Stimulated activated CD4-positive, alpha-beta T cell treated with anti-CD3 and anti-CD28 coated beads, Interleukin-15, amount 100 ng/mL, for 48 hours (primary cell): ENCODE data around the gene SMURF1.

ENCODE experiments used
- DNase-seq, 2 donors: peaks; one replicate each; pipeline ENCODE4 v3.0.0-alpha.2; 2020; ENCODE audit warnings: low read depth in 2 of 2

The SMURF1 gene

DNA sequence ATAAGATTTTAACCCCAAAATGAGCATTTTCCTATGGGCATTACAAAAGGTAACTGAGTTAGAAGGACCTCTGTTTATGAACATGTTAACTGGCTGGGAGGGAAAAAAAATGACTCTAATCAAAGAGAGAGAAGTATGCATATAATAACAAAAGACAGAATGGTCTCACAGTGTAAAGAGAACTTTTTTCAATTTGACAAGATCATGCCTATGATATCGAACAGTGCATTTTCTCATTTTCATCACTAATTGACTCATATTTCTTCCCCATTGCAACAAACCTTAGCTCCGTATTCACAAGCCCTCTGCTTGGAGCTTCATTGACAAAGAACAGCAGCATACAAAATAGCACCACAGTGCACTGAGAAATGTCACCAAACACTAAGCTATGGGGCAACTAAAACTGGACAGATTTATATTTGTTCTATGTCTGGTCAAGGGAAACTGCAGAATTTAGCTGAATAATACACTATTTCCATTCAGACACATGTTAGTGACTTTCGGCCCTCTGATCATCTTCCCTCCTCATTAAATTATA is 45.6 kb downstream of the SMURF1 start:
- no peak for DNase-seq

DNA sequence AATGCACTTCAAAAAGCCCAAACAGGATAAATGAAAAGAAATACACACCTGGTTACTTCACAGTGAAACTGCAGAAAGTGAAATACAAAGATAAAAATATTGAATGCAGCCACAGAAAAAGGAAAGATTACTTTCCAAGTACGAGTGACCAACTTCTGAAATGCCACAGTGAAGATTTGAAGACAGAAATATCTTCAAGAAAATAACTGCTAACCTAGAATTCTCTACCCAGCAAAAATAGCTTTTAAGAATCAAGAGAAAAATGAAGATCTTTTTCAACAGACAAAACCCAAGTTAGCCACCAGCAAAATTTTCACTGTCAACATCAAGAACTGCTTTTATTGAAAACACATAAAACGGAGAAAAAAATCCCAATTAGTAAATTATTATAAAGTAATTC is 46.2 kb downstream of the SMURF1 start:
- DNase-seq, result no peak

DNA sequence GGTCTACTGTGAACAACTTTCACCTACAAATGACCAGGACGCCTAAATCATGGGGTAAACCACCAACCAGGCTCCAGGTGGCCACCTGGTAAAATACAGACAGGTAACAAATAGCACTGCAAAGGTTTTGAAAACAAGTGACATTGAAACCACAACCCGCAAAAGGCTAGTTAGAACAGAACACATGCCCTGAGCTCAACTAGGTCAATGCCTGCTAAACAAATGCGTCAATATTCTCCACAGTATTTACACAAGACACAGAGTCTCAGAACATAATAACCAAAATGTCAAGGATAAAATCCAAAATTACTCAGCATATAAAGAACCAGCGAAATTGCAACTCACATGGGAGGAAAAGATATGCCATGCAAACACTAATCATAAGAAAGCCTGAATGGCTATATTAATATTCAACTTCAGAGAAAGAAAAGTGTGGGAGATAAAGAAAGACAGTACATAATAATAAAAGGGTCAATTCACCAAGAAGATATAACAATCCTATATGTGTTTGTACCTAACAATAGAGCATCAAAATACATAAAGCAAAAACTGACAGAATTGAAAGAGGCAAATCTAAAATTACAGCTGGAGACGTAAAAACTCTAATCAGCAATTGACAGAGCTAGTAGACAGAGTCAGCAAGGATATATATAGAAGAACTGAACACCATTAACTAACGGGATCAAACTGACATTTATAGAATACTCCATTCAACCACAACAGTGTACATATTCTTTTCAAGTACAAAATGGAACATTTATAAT is 47.6 kb downstream of the SMURF1 start:
- no peak for DNase-seq

DNA sequence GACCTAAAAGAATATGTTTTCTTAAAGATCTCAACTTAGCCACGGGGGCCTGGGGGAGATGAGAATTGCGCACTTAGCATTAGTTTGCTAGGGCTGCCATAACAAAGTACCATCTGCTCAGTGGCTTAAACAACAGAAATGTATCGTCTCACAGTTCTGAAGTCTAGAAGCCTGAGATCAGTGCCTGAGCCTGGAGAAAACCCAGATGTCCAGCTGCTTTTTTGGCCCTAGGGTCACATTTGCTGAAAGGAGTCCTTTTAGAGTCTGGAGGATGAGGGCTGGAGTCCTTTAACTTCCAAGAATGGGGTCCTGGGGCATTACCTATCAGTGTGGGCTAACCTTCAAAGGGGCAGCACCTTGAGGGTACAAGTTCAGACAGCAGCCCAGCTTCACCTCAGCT is 48.2 kb downstream of the SMURF1 start:
- no peak for DNase-seq

DNA sequence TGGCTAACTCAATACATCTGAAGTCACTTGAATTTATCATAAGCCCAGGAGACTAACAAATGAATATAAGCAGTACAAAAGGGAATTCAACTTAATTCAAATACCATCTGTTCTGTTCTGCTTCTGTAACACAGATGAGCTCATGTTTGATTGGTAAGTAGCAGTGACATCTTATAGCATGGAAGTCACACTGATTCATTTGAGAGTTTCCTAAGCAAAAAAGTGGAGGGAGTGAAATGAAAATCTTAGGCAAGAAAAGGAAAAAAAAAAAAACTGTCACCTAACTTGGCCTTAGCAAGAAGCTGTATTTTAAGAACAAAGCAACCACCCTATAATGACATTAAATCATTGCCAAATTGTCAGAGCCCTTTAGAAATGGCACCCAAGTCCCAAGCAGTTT is 49.5 kb downstream of the SMURF1 start:
- DNase-seq, result no peak

DNA sequence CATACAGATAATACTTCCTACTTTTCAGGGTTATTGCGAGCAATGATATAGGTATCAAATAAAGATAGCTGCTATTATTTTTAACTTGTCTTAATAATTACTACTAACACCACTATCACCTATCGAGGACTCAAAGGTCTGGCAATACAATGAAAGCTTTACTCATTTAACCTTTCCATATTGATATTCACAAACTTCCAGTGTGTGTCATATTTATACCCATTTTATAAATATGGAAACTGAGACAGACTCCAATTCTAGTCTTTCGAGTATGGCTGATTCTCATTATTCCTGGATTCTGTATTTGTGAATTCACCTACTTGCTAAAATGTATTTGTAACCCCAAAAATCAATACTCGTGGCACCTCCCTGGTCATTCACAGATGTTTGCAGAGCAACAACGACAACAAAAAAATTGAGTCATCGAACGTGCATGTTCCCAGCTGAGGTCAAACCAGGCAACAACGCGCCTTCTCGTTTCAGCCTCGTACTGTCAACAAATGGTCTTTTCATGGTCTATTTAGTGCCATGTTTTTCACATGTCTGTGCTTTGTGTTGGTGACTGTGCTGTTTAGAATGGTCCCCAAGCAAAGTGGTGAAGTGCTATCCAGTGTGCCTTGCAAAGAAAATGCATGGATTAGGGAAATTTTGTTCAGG is 51.7 kb downstream of the SMURF1 start:
- DNase-seq, result no peak

DNA sequence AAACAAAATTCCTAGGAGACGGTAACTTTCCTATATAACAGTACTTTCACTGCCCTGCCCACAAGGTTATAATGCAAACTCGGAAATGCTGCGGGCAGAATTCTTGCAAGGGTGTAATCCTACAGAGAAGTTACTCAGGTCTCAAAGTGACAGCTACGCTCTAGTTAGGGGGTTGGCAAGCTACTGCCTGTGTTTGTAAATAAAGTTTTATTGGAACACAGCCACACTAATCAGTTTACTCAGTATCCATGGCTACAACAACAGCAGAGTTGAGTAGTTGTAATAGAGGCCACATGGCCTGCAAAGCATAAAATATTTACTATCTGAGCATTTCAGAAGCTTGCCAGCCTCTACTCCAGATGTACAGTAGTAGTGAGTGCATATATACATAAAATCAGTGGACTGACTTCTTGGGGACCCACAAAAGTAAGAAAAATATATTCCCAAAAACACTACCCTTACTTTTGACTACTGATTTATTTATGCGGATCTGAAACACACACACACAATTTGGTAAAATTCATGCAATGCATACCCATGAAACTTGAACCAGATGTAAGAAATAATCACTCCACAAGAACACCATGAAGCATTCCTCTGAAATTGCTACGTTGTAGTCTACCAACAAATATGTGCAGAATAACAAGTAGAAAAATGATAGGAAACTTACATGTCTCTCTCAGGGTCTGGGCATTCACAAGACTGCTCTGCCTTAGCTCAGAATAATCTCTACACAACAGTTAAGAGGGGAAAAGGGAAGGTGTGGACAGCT is 53.0 kb downstream of the SMURF1 start:
- DNase-seq, result no peak

DNA sequence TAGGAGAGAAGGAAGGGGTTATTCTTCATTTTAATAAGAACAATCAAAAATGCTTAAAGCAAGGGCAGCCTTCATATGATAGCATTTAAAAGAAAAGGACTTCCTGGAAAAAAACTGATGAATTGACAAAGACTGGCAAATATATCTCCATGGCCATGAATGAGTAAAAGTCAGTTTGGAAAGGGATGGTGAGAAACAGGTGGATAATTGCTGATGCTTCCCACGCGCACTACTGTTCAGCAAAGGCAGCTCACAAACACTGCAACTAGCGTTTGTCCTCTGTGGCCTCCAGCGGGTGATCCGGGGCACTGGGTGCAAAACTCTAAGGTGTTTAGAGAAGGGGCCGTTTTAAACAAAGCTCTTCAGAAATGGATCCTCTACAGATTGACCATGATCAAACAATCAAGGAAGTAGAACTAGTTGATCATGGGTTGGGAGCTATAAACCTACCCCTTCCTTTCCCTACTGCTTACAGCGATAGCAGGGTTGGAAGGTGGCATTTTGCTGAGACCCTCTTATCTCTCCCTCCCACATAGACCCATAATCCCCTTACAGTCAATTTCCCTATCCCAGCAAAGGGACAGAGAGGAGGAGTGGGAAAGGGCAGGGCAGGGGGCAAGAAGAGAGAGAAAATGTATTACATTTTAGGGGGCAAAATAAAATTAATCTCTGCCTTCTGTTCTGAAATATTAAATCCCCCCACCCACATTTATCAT is 53.8 kb downstream of the SMURF1 start:
- no peak for DNase-seq

DNA sequence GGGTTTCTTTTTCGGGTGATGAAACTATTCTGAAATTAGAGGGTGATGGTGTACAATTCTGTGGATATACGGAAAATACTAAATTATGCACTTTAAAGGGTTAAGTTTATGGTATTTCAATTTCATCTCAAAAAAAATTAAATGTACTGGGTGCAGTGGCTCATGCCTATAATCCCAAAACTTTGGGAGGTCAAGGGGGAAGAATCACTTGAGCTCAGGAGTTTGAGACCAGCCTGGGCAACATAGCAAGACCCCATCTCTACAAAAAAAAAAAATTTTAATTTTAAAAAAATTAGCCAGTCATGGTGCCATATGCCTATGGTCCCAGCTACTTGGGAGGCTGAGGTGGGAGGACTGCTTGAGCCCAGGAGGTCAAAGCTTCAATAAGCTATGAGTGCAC is 57.0 kb downstream of the SMURF1 start:
- DNase-seq, result no peak

DNA sequence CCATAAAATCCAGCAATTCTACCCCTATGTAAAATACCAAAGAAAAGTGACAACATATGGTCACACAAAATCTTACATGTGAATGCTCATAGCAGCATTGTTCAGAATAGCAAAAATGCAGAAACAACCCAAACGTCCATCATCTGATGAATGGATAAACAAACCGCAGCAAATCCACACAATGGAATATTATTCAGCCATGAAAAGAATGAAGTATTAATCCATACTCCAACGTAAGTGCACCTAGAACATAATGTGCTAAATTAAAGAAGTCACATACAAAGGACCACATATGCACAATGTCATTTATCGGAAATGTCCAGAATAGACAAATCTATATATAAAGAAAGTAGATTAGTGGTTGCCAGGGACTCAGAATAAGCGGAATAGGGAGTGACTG is 57.4 kb downstream of the SMURF1 start:
- no peak for DNase-seq

DNA sequence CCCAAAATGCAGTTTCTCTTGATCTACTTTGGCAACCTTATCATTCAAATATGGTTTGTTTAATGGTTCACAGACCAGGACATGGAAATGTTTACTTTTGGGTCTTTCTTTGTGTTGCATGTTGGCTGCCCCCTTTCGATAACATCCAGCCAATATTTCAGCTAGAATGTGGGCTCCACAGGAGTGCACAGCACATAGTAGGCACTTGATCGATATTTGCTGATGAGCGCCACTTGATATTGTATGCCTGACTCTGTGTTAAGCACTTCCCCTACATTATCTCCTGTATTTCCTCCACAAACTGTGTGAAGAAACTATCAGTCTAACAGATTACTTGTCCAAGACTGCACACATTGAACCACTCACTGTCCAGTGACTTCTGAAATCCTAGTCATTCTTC is 60.2 kb downstream of the SMURF1 start:
- no peak for DNase-seq

DNA sequence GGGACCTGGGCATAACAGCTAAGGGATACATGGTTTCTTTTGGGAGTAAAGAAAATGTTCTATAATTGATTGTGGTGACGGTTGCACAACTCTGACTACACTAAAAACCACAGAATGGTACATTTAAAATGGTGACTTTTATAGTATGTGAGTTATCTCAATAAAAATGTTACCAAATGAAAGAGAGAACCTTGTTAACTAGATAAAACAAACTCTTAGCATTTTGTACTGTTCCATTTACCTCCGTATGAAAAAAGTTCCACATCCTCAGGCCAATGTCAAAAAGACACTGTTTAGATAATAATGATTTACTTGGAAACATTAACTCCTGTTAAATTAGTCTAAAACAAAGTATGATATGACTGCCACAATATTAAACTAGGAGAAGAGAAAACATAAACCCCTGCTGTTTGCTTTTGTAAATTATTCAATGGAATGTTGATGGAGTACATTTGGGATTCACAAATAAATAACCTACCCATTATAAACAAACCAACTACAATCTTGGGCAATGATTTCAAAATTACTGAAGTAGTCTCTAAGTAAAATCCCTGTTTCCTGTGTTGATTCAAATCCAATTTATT is 60.7 kb downstream of the SMURF1 start:
- no peak for DNase-seq

DNA sequence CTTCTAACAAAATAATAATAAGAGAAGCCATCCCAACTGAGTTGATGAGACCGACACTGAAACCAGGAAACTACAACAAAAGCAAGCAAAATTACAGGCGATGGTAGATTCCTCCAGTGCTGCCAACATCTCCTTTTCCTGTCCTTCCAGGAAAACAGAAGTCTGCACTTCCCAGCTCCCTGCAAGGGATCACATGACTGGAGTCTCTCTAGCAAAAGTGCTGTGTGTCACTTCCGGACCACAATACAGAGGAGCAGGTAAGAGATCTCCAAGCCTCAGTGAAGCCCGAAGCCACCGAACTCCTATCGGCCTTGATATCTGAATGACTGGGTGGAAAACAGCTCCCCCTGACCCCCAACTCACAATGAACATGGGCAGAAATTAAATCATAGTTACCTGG is 63.2 kb downstream of the SMURF1 start:
- DNase-seq, result no peak

DNA sequence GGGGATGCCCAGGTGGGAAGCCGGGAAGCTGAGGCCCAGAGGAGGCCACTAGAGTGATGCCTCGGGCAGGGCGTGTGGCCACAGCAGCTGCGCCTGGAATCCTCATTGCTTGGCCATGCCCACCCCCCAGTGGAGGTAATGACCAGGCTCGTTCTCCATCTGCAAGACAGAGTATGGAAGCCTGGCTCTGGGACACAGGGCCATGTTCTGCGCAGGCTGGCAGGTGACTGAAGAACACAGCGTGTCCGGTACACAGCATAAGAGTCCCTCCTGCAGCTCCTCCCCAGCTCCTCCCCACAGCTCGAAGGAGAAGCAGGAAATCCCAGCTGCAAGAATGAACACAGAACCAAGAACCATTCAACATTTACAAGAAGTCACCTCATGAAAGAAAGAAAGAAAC is 64.8 kb downstream of the SMURF1 start:
- DNase-seq, result no peak

DNA sequence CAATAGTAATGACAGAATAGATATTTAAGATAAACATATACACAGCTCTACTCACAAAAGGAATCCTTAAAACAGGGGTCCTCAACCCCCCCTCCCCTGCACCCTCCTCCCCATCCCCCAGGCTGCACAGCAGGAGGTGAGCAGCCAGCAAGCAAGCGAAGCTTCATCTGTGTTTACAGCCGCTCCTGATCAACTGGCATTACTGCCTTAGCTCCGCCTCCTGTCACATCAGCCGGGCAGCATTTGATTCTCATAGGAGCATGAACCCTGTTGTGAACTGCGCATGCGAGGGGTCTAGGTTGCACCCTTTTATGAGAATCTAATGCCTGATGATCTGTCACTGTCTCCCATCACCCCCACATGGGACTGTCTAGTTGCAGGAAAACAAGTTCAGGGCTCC is 65.5 kb downstream of the SMURF1 start:
- no peak for DNase-seq

DNA sequence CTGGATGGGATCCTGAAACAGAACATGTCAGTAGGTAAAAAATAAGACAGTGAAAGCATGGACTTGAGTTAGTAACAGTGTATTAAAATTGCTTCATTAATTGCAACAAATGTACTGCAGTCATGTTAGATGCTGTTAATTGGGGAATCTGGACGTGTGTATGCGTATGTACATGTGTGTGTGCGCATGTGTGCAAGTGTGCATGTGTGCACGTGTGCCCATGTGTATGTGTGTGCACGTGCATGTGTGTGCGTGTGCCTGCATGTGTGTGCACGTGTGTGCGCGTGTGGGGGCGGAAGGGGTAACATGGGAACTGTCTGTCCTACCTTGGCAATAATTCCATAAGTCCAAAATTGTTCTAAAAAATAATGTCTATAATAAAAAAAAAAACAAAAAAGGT is 67.3 kb downstream of the SMURF1 start:
- no peak for DNase-seq

DNA sequence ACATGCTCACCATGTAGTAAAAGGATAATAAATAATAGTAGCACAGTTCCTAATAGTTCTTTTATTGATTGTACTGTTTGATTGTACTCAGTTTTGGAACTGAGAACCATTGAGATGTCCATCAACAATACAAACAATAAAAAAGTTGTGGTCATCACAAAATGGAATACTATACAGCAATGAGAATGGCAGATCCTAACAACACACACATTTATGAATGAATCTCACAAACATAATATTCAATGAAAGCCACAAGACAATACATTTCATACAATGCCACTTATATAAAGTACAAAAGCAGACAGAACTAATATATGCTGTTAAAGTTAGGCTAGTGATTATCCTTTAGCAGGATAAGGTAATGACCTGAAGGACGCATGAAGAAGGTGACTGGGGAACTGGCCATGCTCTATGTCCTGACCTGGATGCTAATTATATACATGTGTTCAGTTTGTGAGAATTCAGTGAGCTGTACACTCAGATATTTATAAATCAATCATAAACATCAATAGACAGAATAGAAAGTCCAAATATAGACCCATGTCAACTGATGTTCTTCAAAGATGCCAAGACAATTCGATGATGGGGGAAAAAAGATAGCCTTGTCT is 70.0 kb downstream of the SMURF1 start:
- no peak for DNase-seq

DNA sequence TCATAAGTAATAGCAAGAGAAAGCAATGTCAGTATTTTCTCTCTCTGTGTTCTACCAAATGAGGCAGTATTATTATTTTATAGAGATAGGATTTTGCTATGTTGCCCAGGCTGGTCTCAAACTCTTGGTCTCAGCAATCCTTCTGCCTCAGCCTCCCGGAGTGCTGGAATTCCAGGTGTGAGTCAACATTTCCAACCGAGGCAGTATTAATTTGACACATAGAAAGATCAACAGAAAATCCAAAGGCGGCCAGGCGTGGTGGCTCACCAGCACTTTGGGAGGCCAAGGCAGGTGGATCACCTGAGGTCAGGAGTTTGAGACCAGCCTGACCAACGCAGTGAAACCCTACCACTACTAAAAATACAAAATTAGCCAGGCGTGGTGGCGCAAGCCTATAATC is 71.8 kb downstream of the SMURF1 start:
- no peak for DNase-seq

DNA sequence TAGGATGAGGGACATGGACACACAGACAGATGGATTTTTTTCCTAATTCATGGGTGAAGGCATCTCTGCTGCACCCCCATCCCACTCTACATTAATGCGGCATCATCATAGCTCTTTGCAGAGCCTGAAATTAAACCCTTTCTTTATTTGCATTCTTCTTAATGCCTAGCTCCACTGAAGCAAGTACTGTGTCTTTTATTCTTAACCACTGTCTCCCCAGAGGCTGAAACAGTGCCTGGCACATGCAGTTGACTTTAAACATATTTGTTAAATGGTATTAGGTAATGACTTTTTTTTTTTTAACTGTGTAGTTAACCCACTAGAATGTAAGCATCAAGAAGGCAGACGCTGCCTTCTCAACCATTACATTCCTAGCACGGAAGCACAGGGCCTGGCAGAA is 73.5 kb downstream of the SMURF1 start:
- no peak for DNase-seq

DNA sequence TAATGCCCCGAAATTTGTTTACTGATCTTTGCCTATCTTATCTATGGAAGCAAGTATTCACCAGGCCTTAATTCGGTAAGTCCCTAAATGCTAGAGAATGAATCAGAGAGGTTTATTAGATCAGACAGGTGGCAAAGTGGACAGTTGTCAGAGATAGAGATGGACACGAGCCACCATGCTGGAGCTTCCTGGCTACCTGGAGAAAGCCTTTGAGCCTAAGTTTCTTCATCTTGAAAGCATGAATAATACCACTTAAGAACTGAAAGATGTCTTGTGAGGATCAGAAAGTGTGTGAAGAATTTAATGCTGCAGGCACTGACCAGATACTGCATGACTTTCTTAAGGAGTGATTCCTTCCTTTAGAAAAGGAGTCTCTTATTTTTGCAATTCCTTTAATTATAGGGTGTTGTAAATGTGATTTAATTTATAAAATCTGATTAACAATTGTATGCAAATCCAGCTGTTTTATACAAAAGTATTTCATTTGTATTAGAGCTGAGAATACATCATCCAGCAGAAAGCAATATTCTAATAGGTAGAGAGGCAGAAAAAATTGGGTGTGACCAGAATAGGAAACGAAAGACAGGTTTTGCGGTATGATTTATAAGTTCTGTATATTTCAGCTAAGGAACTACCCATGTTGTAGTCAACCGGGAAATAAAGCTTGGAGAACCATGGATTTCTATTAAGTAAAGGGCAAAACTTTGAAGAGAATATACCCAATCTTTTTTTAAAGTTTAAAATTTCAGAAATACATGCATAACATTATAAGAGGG is 82.7 kb downstream of the SMURF1 start:
- no peak for DNase-seq
